Measurements from ENCODE around the gene PDIK1L. TPM values are rescaled to one million over a fixed set of nuclear protein-coding genes. Genes with fewer than 3 reads are reported as not detected.
A peak's percentile ranks its signal among the peaks of the same experiment; 100 is the strongest.

The PDIK1L gene
- total RNA-seq, 1 donor from 2014 or later = 7.2 TPM

DNA sequence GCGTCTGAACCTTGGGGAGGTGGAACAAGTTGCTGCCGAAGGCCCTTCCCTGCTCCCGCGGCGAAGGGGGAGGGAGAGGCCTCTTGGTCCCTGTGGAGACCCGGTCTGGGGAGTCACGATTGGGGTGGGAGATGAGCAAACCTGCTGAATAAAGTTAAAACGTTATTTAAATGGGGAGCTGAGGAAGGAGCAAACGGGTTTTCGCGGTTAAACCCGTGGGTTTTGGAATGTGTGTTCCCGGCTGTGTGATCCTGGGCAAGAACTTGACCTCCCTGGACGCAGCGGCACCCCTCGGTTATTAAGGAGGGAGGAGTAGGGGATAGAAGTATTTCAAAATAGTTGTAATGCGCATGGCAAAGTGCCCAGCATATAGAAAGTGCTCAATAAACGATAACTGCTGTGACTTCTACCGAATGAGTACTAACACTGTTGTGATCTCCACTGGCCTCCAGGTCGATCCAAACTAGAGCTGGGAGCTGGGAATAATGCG lies 50.6 kb downstream of the PDIK1L start:
- no peak for DNase-seq
- peaks cover 4% of the 10 kb centered on the region for H3K9me3 Mint-ChIP-seq (ENCODE audit: unreplicated experiment)
- H3K36me3 Mint-ChIP-seq (ENCODE audit: unreplicated experiment) = no peaks in the 10 kb centered on the region
- peak overlapping the region; percentile 82 for H3K4me3 Mint-ChIP-seq (ENCODE audit: unreplicated experiment)
- peaks cover 11% of the 10 kb centered on the region for H3K27me3 Mint-ChIP-seq (ENCODE audit: unreplicated experiment)
- TF ChIP-seq, protein P1, sequence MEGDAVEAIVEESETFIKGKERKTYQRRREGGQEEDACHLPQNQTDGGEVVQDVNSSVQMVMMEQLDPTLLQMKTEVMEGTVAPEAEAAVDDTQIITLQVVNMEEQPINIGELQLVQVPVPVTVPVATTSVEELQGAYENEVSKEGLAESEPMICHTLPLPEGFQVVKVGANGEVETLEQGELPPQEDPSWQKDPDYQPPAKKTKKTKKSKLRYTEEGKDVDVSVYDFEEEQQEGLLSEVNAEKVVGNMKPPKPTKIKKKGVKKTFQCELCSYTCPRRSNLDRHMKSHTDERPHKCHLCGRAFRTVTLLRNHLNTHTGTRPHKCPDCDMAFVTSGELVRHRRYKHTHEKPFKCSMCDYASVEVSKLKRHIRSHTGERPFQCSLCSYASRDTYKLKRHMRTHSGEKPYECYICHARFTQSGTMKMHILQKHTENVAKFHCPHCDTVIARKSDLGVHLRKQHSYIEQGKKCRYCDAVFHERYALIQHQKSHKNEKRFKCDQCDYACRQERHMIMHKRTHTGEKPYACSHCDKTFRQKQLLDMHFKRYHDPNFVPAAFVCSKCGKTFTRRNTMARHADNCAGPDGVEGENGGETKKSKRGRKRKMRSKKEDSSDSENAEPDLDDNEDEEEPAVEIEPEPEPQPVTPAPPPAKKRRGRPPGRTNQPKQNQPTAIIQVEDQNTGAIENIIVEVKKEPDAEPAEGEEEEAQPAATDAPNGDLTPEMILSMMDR (IDR thresholded peaks at IDR 0.05; ENCODE audit: partially characterized antibody, unreplicated experiment) = no peak
- H3K4me1 Mint-ChIP-seq (ENCODE audit: low read depth, unreplicated experiment) = peaks cover 17% of the 10 kb centered on the region
- peak overlapping the region; percentile 48 for H3K27ac Mint-ChIP-seq (ENCODE audit: unreplicated experiment)

- H3K27me3 Mint-ChIP-seq (ENCODE audit: unreplicated experiment) = peaks cover 17% of the 10 kb centered on the region
- no peak overlapping the region for H3K27ac Mint-ChIP-seq (ENCODE audit: unreplicated experiment)
- TF ChIP-seq, protein P1 (IDR thresholded peaks at IDR 0.05; ENCODE audit: partially characterized antibody, unreplicated experiment) = no peak
- no peak overlapping the region for H3K4me3 Mint-ChIP-seq (ENCODE audit: unreplicated experiment)
- H3K4me1 Mint-ChIP-seq (ENCODE audit: low read depth, unreplicated experiment) = peaks cover 15% of the 10 kb centered on the region
- peaks cover 4% of the 10 kb centered on the region for H3K9me3 Mint-ChIP-seq (ENCODE audit: unreplicated experiment)
- DNase-seq = no peak
- H3K36me3 Mint-ChIP-seq (ENCODE audit: unreplicated experiment) = no peaks in the 10 kb centered on the region
These were observed 52.0 kb downstream of the PDIK1L start for GRCh38 chr1:26163684-26164035.

DNA sequence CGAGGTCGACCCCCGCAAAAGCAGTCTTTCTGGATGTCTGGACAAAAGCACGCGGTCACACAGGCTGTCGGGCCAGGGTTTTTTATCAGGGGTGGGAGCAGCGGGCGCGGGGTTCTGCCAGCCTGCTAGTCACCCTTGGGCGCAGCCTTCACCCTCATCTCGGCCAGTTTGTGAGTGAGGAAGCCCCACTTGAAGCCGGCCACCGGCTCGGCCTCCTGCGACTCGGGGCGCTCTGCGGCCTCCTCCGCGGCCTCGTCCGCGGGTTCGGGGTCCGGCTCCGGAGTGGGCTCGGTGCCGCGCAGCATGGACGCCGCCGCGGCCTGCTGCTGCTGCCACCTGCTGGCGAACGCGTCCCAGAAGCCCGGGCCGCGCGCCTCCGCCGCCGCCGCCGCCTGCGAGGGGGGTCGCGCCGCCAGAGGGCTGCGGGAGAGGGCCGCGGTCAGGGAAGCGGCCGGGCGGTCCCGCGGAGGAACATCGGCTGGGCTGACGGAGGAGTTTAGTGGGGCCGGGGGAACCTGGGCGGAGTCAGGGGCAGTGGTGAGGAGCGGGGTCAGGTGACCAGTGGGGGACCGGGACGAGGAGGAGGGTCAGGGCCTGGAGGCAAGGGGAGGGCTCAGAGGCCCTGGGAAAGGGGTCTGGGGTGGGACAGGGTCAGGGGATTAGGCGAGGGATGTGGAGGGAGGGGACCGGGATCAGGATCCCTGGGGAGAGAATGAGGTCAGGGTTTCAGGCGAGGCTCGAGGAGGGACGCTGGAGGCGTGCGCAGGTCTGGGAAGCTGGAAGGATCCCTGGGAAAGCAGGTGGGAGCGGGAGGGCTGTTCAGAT lies 52.6 kb downstream of the PDIK1L start:
- Mint-ChIP-seq H3K4me3 (ENCODE audit: unreplicated experiment) (peak overlapping the region; percentile 84), H3K27me3 (ENCODE audit: unreplicated experiment) (peaks cover 19% of the 10 kb centered on the region), H3K9me3 (ENCODE audit: unreplicated experiment) (peaks cover 7% of the 10 kb centered on the region), H3K36me3 (ENCODE audit: unreplicated experiment) (no peaks in the 10 kb centered on the region), H3K4me1 (ENCODE audit: low read depth, unreplicated experiment) (peaks cover 18% of the 10 kb centered on the region), H3K27ac (ENCODE audit: unreplicated experiment) (peak overlapping the region; percentile 70)
- TF ChIP-seq, protein P1 (IDR thresholded peaks at IDR 0.05; ENCODE audit: partially characterized antibody, unreplicated experiment) = peak; percentile 72
- DNase-seq = peak; percentile 83

DNA sequence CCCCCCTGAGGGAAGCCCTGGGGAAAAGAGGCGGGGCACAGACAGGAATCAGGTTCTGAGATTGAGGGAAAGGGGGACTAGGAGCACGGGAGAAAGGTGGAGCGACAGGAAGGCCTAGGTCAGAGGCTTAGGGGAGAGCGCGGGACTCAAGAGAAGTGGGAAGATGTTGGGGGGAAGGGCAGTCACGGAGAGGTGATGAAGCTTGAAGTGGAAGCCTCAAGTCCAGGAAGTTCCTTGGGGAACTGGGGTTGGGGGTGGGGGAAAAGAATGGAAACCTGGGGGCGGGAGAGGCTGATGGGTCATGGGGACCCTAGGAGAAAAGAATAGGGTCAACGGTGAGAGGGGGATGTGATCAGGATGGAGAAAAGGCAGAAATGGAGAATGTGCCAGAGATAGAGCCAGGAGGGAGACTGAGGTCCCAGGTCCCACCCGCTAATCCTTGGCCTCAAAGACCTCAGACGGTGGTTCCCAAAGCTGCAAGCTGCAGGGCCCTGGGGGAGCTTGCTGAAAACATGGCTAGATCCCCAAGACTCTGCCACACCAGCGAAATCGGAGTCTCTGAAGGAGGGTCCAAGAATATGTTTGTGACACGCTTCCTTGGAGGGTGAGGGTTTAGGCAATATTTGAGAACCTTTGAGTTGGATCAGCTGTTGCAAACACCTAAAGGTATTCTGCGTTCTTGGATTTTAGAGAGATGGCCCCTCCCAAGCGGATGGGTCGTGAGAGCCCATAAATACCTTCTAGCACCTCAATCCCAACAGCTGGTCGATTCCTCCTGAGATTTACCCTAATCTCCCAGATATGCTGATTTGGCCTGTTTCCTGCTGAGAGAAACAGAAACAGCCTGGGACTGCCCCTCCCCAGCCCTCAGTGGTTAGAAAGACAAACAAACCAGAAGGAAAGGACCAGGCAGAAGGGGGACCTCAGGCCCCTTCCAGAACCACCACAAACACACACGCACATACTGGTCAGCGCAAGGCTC lies 53.5 kb downstream of the PDIK1L start:
- no peak for DNase-seq
- peaks cover 5% of the 10 kb centered on the region for H3K9me3 Mint-ChIP-seq (ENCODE audit: unreplicated experiment)
- H3K27me3 Mint-ChIP-seq (ENCODE audit: unreplicated experiment) = peaks cover 19% of the 10 kb centered on the region
- no peaks in the 10 kb centered on the region for H3K36me3 Mint-ChIP-seq (ENCODE audit: unreplicated experiment)
- TF ChIP-seq, protein P1 (IDR thresholded peaks at IDR 0.05; ENCODE audit: partially characterized antibody, unreplicated experiment) = no peak
- H3K4me3 Mint-ChIP-seq (ENCODE audit: unreplicated experiment) = peak overlapping the region; percentile 84
- peak overlapping the region; percentile 70 for H3K27ac Mint-ChIP-seq (ENCODE audit: unreplicated experiment)
- H3K4me1 Mint-ChIP-seq (ENCODE audit: low read depth, unreplicated experiment) = peaks cover 15% of the 10 kb centered on the region
